ENCODE data around the gene LAMA2. TPM values are rescaled to one million over a fixed set of nuclear protein-coding genes. Genes with fewer than 3 reads are reported as not detected.

LAMA2 gene
- total RNA-seq, 1 experiment from 2014 or later: 2.2 TPM

GRCh38 chr6:129453073-129453472, 570.1 kb downstream of the LAMA2 start:
- CTCF ChIA-PET: interaction anchor here (0.6 kb wide), 1 partner anchor 18 kb away, joined by 3 read pairs; no protein-coding TSS in a partner anchor
- H3K4me3 Mint-ChIP-seq (ENCODE audit: unreplicated experiment): no peak overlapping the region
- H3K36me3 Mint-ChIP-seq (ENCODE audit: insufficient read depth, unreplicated experiment): no peaks in the 10 kb centered on the region
- H3K27me3 Mint-ChIP-seq (ENCODE audit: insufficient read depth, unreplicated experiment): no peaks in the 10 kb centered on the region
- no peak for DNase-seq (ENCODE audit: unreplicated experiment)
- no peak for TF ChIP-seq CTCF (IDR thresholded peaks at IDR 0.05; ENCODE audit: unreplicated experiment)
- BruUV-seq (replicated peaks): no TSS peak
- intact Hi-C loops (cut with micrococcal nuclease): no loop called here
- POLR2A ChIA-PET: no interaction called here
- no peak overlapping the region for H3K27ac Mint-ChIP-seq (ENCODE audit: low read depth, unreplicated experiment)
- H3K4me1 Mint-ChIP-seq (ENCODE audit: insufficient read depth, unreplicated experiment): no peaks in the 10 kb centered on the region
- no peaks in the 10 kb centered on the region for H3K9me3 Mint-ChIP-seq (ENCODE audit: unreplicated experiment)

- H3K27me3 Mint-ChIP-seq (ENCODE audit: insufficient read depth, unreplicated experiment): no peaks in the 10 kb centered on the region
- intact Hi-C loops (cut with micrococcal nuclease): no loop called here
- no peak for TF ChIP-seq CTCF (IDR thresholded peaks at IDR 0.05; ENCODE audit: unreplicated experiment)
- no TSS peak for BruUV-seq (replicated peaks)
- H3K4me1 Mint-ChIP-seq (ENCODE audit: insufficient read depth, unreplicated experiment): no peaks in the 10 kb centered on the region
- no peak overlapping the region for H3K27ac Mint-ChIP-seq (ENCODE audit: low read depth, unreplicated experiment)
- CTCF ChIA-PET: no interaction called here
- POLR2A ChIA-PET: interaction anchor here (0.6 kb wide), 1 partner anchor 12 kb away, joined by 3 read pairs; no protein-coding TSS in a partner anchor
- H3K4me3 Mint-ChIP-seq (ENCODE audit: unreplicated experiment): no peak overlapping the region
- no peaks in the 10 kb centered on the region for H3K36me3 Mint-ChIP-seq (ENCODE audit: insufficient read depth, unreplicated experiment)
- no peak for DNase-seq (ENCODE audit: unreplicated experiment)
- no peaks in the 10 kb centered on the region for H3K9me3 Mint-ChIP-seq (ENCODE audit: unreplicated experiment)
These were observed 571.5 kb downstream of the LAMA2 start for GRCh38 chr6:129454488-129454887.

GRCh38 chr6:129455126-129455769, 572.3 kb downstream of the LAMA2 start:
- no peaks in the 10 kb centered on the region for H3K27me3 Mint-ChIP-seq (ENCODE audit: insufficient read depth, unreplicated experiment)
- H3K36me3 Mint-ChIP-seq (ENCODE audit: insufficient read depth, unreplicated experiment): no peaks in the 10 kb centered on the region
- intact Hi-C loops (cut with micrococcal nuclease): no loop called here
- no peaks in the 10 kb centered on the region for H3K4me1 Mint-ChIP-seq (ENCODE audit: insufficient read depth, unreplicated experiment)
- H3K4me3 Mint-ChIP-seq (ENCODE audit: unreplicated experiment): no peak overlapping the region
- no peak overlapping the region for H3K27ac Mint-ChIP-seq (ENCODE audit: low read depth, unreplicated experiment)
- ChIA-PET CTCF (no interaction called here), POLR2A (no interaction called here)
- no TSS peak for BruUV-seq (replicated peaks)
- DNase-seq (ENCODE audit: unreplicated experiment): no peak
- no peaks in the 10 kb centered on the region for H3K9me3 Mint-ChIP-seq (ENCODE audit: unreplicated experiment)
- no peak for TF ChIP-seq CTCF (IDR thresholded peaks at IDR 0.05; ENCODE audit: unreplicated experiment)

- ChIA-PET CTCF (interaction anchor here (0.7 to 0.8 kb wide), 2 partner anchors 90 to 631 kb away, joined by 3 read pairs; no protein-coding TSS in a partner anchor), POLR2A (no interaction called here)
- DNase-seq (ENCODE audit: unreplicated experiment): no peak
- H3K27ac Mint-ChIP-seq (ENCODE audit: low read depth, unreplicated experiment): no peak overlapping the region
- no peaks in the 10 kb centered on the region for H3K9me3 Mint-ChIP-seq (ENCODE audit: unreplicated experiment)
- no peak overlapping the region for H3K4me3 Mint-ChIP-seq (ENCODE audit: unreplicated experiment)
- TF ChIP-seq CTCF (IDR thresholded peaks at IDR 0.05; ENCODE audit: unreplicated experiment): no peak
- intact Hi-C loops (cut with micrococcal nuclease): no loop called here
- BruUV-seq (replicated peaks): no TSS peak
- no peaks in the 10 kb centered on the region for H3K4me1 Mint-ChIP-seq (ENCODE audit: insufficient read depth, unreplicated experiment)
- no peaks in the 10 kb centered on the region for H3K27me3 Mint-ChIP-seq (ENCODE audit: insufficient read depth, unreplicated experiment)
- no peaks in the 10 kb centered on the region for H3K36me3 Mint-ChIP-seq (ENCODE audit: insufficient read depth, unreplicated experiment)
These were observed 577.3 kb downstream of the LAMA2 start for GRCh38 chr6:129460221-129460620.
